Fibroblast of lung (primary cell): ENCODE measurements around the gene CEP164. TPM values are rescaled to one million over a fixed set of nuclear protein-coding genes. Genes with fewer than 3 reads are reported as not detected.

Experiments used
- DNase-seq, 2 donors: peaks; one replicate each; pipeline versions ENCODE4 v3.0.0 to v3.0.0-alpha.2; 2010; ENCODE audit warnings: low read depth in 2 of 2
- H2AFZ ChIP-seq: 2 replicates; pipeline ENCODE4 v1.5.1; 2012; ENCODE audit warnings: low read length, control low read depth, inconsistent platforms
- H3K27ac ChIP-seq: 2 replicates; pipeline ENCODE4 v1.5.1; 2011; ENCODE audit warnings: low read length, control low read depth; ENCODE audit not compliant: insufficient read depth
- H3K27me3 ChIP-seq: 2 replicates; pipeline ENCODE4 v1.5.1; 2011; ENCODE audit warnings: mild to moderate bottlenecking, low read length; ENCODE audit not compliant: control insufficient read depth, insufficient read depth
- H3K36me3 ChIP-seq: 2 replicates; pipeline ENCODE4 v1.5.1; 2011; ENCODE audit warnings: low read length; ENCODE audit not compliant: control insufficient read depth, insufficient read depth
- H3K4me1 ChIP-seq: 2 replicates; pipeline ENCODE4 v1.5.1; 2011; ENCODE audit warnings: low read length; ENCODE audit not compliant: control insufficient read depth, insufficient read depth; ENCODE audit errors: extremely low read depth
- H3K4me2 ChIP-seq: 2 replicates; pipeline ENCODE4 v1.5.1; 2011; ENCODE audit warnings: low read length, control low read depth; ENCODE audit not compliant: insufficient read depth; ENCODE audit errors: extremely low read depth
- H3K4me3 ChIP-seq, 4 experiments: fragments of 200-600 bp in 1 of 4; sonication (generic) in 1 of 4; replicated peaks in 1 of 4; 2 replicates each; pipeline ENCODE4 v1.5.1; 2011 to 2016; ENCODE audit warnings: low read length in 4 of 4, low read depth in 3 of 4, mild to moderate bottlenecking in 3 of 4, control low read depth in 2 of 4, inconsistent platforms in 1 of 4, mixed read lengths in 1 of 4; ENCODE audit not compliant: insufficient read depth in 1 of 4; ENCODE audit errors: control extremely low read depth in 1 of 4
- H3K79me2 ChIP-seq: 2 replicates; pipeline ENCODE4 v1.5.1; 2012; ENCODE audit warnings: mild to moderate bottlenecking, low read length, inconsistent platforms; ENCODE audit not compliant: control insufficient read depth, insufficient read depth
- H3K9ac ChIP-seq: 2 replicates; pipeline ENCODE4 v1.5.1; 2011; ENCODE audit warnings: mild to moderate bottlenecking, low read length, control low read depth; ENCODE audit not compliant: insufficient read depth
- H3K9me3 ChIP-seq: 2 replicates; pipeline ENCODE4 v1.5.1; 2012; ENCODE audit warnings: low read depth, low read length; ENCODE audit not compliant: control insufficient read depth, insufficient read depth
- H4K20me1 ChIP-seq: 2 replicates; pipeline ENCODE4 v1.5.1; 2011; ENCODE audit warnings: low read length; ENCODE audit not compliant: control insufficient read depth, insufficient read depth; ENCODE audit errors: extremely low read depth
- EZH2 ChIP-seq: IDR thresholded peaks from 2 replicates; pipeline ENCODE4 v1.5.1; 2012; ENCODE audit warnings: low read length, control low read depth, mild to moderate bottlenecking; ENCODE audit errors: missing control alignments
- polyA plus RNA-seq, 2 donors: library from polyadenylated mRNA; depleted of rRNA in 1 of 2; stranded (reverse) in 1 of 2; unstranded in 1 of 2; fragments of >200 nt; gene quantifications; 2 replicates each; pipeline ENCODE4 v1.2.1, GENCODE V29; 2011 to 2012; ENCODE audit warnings: missing spikeins in 1 of 2
- total RNA-seq: library from RNA; depleted of rRNA; stranded (reverse); fragments of >200 nt; gene quantifications from 2 replicates; pipeline ENCODE4 v1.2.1, GENCODE V29; 2014
- TF ChIP-seq, protein P1 (sequence below), 2 donors: IDR thresholded peaks in 1 of 2; conservative IDR thresholded peaks in 1 of 2; 1 replicate in 1 of 2; 2 replicates in 1 of 2; pipeline ENCODE4 v1.5.1; 2011 to 2012; ENCODE audit warnings: low read length in 2 of 2, control low read depth in 1 of 2, inconsistent platforms in 1 of 2, low read depth in 1 of 2, mild to moderate bottlenecking in 1 of 2

The CEP164 gene
- total and polyA plus RNA-seq, 2 donors (not counting 1 experiment from before 2014, with no cell fraction given) = 16.1 to 33.5 TPM

DNA sequence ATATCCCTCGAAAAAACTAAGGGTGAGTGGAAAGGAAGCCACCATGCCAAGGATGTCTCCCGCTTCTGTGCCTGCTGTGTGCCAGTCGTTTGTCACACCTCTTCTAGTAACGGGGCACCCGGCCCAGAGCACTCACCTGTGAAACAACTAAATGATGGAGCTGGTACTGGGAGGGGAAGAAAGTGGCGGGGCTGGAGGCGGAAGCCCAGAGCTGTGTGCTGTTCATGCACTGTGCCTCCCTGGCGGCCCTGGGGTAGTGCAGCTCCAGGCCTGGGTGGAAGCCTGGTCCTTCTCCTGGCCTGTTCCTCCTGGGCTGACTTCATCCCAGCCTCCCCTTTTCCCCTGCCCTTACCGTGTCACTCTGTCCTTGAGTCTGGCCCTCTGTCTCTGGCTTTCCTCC, 130.2 kb downstream of the CEP164 start:
- Histone ChIP-seq H3K27me3 (no peaks in the 10 kb centered on the region), H3K9me3 (no peaks in the 10 kb centered on the region), H2AFZ (no peak overlapping the region), H3K79me2 (no peaks in the 10 kb centered on the region), H4K20me1 (no peaks in the 10 kb centered on the region), H3K4me3 (no peak overlapping the region), H3K4me1 (no peaks in the 10 kb centered on the region), H3K9ac (no peak overlapping the region), H3K36me3 (no peaks in the 10 kb centered on the region), H3K4me2 (no peak overlapping the region), H3K27ac (no peak overlapping the region)
- TF ChIP-seq, protein P1, sequence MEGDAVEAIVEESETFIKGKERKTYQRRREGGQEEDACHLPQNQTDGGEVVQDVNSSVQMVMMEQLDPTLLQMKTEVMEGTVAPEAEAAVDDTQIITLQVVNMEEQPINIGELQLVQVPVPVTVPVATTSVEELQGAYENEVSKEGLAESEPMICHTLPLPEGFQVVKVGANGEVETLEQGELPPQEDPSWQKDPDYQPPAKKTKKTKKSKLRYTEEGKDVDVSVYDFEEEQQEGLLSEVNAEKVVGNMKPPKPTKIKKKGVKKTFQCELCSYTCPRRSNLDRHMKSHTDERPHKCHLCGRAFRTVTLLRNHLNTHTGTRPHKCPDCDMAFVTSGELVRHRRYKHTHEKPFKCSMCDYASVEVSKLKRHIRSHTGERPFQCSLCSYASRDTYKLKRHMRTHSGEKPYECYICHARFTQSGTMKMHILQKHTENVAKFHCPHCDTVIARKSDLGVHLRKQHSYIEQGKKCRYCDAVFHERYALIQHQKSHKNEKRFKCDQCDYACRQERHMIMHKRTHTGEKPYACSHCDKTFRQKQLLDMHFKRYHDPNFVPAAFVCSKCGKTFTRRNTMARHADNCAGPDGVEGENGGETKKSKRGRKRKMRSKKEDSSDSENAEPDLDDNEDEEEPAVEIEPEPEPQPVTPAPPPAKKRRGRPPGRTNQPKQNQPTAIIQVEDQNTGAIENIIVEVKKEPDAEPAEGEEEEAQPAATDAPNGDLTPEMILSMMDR (conservative IDR thresholded peaks at IDR 0.05 in 1 of 2, IDR thresholded peaks at IDR 0.05 in 1 of 2; ENCODE audit: low read depth in 1 of 2, low read length in 2 of 2) = no peak
- no peak for TF ChIP-seq EZH2
- DNase-seq = no peak

DNA sequence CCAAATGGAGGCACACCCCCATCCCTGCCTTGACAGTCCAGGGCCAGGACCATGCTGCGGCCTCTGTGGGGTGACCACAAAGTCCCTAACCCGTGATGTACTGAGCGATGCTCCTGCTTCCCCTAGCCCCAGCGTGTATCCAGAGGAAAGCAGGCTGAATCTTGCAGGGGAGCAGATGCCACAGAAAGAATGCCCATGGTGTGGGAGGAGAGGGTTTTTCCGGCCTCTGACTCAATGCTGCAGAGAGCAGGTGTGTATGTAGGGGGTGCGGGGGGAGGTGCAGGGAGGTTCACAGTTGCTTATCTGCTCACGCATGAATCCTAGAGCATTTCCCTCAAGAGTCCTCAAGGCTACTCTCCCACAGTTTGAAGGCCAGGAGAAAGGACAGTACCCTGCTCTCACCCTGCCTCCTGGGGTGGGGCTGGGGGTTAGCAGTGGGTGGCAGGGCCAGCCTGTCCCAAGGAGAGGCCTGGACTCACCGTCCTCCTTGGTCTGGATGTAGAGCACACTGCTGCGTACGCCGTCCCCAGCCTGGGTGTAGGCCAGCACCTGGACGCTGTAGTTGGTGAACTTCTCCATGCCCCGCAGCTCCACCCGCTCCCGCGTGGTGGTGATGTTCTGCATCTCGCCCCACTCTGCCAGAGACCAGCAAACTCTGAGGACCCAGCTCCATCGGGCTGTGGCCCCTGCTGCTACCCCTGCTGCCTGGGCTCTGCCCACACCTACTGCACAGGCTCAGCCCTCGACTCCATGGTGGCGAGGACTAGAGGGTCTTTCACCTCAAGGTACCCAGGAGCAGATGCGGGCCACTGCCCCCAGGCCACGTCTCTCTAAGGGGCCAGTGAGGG, 130.8 kb downstream of the CEP164 start:
- no peaks in the 10 kb centered on the region for H4K20me1 ChIP-seq

More for the DNA sequence above, 130.8 kb downstream of the CEP164 start:
- no peak overlapping the region for H3K27ac ChIP-seq
- no peaks in the 10 kb centered on the region for H3K27me3 ChIP-seq
- TF ChIP-seq EZH2 = no peak
- TF ChIP-seq, protein P1 (conservative IDR thresholded peaks at IDR 0.05 in 1 of 2, IDR thresholded peaks at IDR 0.05 in 1 of 2; ENCODE audit: low read depth in 1 of 2, low read length in 2 of 2) = no peak
- H3K4me2 ChIP-seq = no peak overlapping the region
- no peak overlapping the region for H3K9ac ChIP-seq
- no peaks in the 10 kb centered on the region for H3K9me3 ChIP-seq
- H3K36me3 ChIP-seq = no peaks in the 10 kb centered on the region
- no peaks in the 10 kb centered on the region for H3K79me2 ChIP-seq
- H2AFZ ChIP-seq = no peak overlapping the region
- H3K4me3 ChIP-seq = no peak overlapping the region
- DNase-seq = no peak
- no peaks in the 10 kb centered on the region for H3K4me1 ChIP-seq
